Erythroblast (primary cell): ENCODE data around the gene HSPA12A.

Experiments used
- GATA1 ChIP-seq: IDR thresholded peaks from 2 replicates; pipeline ENCODE4 v1.6.1; 2011; ENCODE audit warnings: low read depth, mild to moderate bottlenecking, control low read depth, low read length, moderate library complexity
- POLR2A ChIP-seq: IDR thresholded peaks from 2 replicates; pipeline ENCODE4 v1.6.1; 2011; ENCODE audit warnings: mild to moderate bottlenecking, low read length

- no peak for TF ChIP-seq POLR2A
- TF ChIP-seq GATA1: no peak
Measured at GRCh38 chr10:116766241-116766827, 24.0 kb upstream of the HSPA12A start.
